CD4-positive, alpha-beta memory T cell (primary cell): ENCODE measurements around the gene G3BP2. TPM values are rescaled to one million over a fixed set of nuclear protein-coding genes. Genes with fewer than 3 reads are reported as not detected.
A peak's percentile ranks its signal among the peaks of the same experiment; 100 is the strongest.
"Not testable (repeated sequence)": the region's sequence is repeated elsewhere in the genome, so short reads cannot be mapped to it uniquely, and the experiment has no call there.

Experiments
- CTCF ChIA-PET: fragments of 350-600 bp; sonication (Branson Sonifier 250); formaldehyde crosslinking; loops from one replicate; lab custom pipeline; 2021; ENCODE audit warnings: inconsistent platforms; ENCODE audit not compliant: partially characterized antibody; lab: Charles Lee
- POLR2A ChIA-PET: fragments of 350-600 bp; sonication (Branson Sonifier 250); formaldehyde crosslinking; loops from one replicate; lab custom pipeline; 2021; ENCODE audit not compliant: partially characterized antibody; lab: Charles Lee
- DNase-seq, 5 donors: peaks; one replicate each; pipeline versions ENCODE4 v3.0.0 to v3.0.0-alpha.2; 2020 to 2022; ENCODE audit warnings: mixed read lengths in 1 of 5
- H3K27ac ChIP-seq: one replicate; pipeline ENCODE4 v1.7.0; 2013; ENCODE audit warnings: low read depth, low read length
- H3K27me3 ChIP-seq: 2 replicates; pipeline ENCODE4 v1.7.0; 2013; ENCODE audit warnings: mild to moderate bottlenecking, low read length, moderate library complexity; ENCODE audit not compliant: insufficient read depth
- H3K36me3 ChIP-seq: 2 replicates; pipeline ENCODE4 v1.7.0; 2013; ENCODE audit warnings: mild to moderate bottlenecking, low read length, moderate library complexity; ENCODE audit not compliant: insufficient read depth
- H3K4me1 ChIP-seq: 2 replicates; pipeline ENCODE4 v1.7.0; 2013; ENCODE audit warnings: mild to moderate bottlenecking, low read length, moderate library complexity; ENCODE audit not compliant: insufficient read depth
- H3K4me3 ChIP-seq, 2 donors: one replicate each; pipeline ENCODE4 v1.7.0; 2013; ENCODE audit warnings: low read length in 2 of 2, mild to moderate bottlenecking in 1 of 2
- H3K9me3 ChIP-seq, 2 donors: one replicate each; pipeline ENCODE4 v1.7.0; 2013; ENCODE audit warnings: low read length in 2 of 2, control low read depth in 1 of 2; ENCODE audit not compliant: control insufficient read depth in 1 of 2
- H3K27ac Mint-ChIP-seq, 7 donors: one replicate each; pipeline ENCODE4 v1.8.0; 2020 to 2021; ENCODE audit warnings: mixed read lengths in 7 of 7, mild to moderate bottlenecking in 6 of 7, inconsistent platforms in 3 of 7, moderate library complexity in 3 of 7
- H3K27me3 Mint-ChIP-seq, 2 donors: one replicate each; pipeline ENCODE4 v1.8.0; 2020 to 2021; ENCODE audit warnings: mixed read lengths in 2 of 2
- H3K36me3 Mint-ChIP-seq, 2 donors: one replicate each; pipeline ENCODE4 v1.8.0; 2020 to 2021; ENCODE audit warnings: mixed read lengths in 2 of 2, inconsistent platforms in 1 of 2, mild to moderate bottlenecking in 1 of 2
- H3K4me1 Mint-ChIP-seq, 4 donors: one replicate each; pipeline ENCODE4 v1.8.0; 2020 to 2021; ENCODE audit warnings: mixed read lengths in 4 of 4, mild to moderate bottlenecking in 1 of 4
- H3K4me3 Mint-ChIP-seq, 8 donors: one replicate each; pipeline ENCODE4 v1.8.0; 2020 to 2021; ENCODE audit warnings: mixed read lengths in 8 of 8, mild to moderate bottlenecking in 7 of 8, moderate library complexity in 6 of 8, inconsistent platforms in 3 of 8
- H3K9me3 Mint-ChIP-seq, 8 donors: one replicate each; pipeline ENCODE4 v1.8.0; 2020 to 2021; ENCODE audit warnings: mixed read lengths in 8 of 8, mild to moderate bottlenecking in 5 of 8, inconsistent platforms in 3 of 8, moderate library complexity in 1 of 8
- intact Hi-C: fragments of 100-400 bp; cut with micrococcal nuclease; formaldehyde crosslinking; loops from one replicate; pipeline ENCODE4 v1.15.1; 2023
- polyA plus RNA-seq, 2 donors: library from polyadenylated mRNA; unstranded; fragments of 300-500 nt; fragmentation: Illumina TruSeq; gene quantifications; one replicate each; pipeline ENCODE4 v1.2.3, GENCODE V29; 2021
- total RNA-seq, 2 experiments: library from RNA; stranded (reverse); gene quantifications; one replicate each; pipeline ENCODE4 v1.2.3, GENCODE V29; 2021

The G3BP2 gene
- 100 to 1,000 TPM; 150 to 165 TPM for total RNA-seq
- polyA plus RNA-seq: 100 to 1,000 TPM; 118 to 125 TPM

- intact Hi-C loops: loop anchor here (1.0 to 10.0 kb wide), 6 partner anchors 18 to 1228 kb away; partner anchors contain the start of genes AREG, CDKL2, RCHY1 and THAP6
- no peaks in the 10 kb centered on the region for H3K9me3 ChIP-seq
- H3K36me3 Mint-ChIP-seq: peaks cover 0 to 28% of the 10 kb centered on the region in 2 donors
- H3K27me3 Mint-ChIP-seq: no peaks in the 10 kb centered on the region
- no peaks in the 10 kb centered on the region for H3K36me3 ChIP-seq
- peaks cover 45% of the 10 kb centered on the region for H3K4me1 ChIP-seq
- peak within 1 kb of the TSS; percentile 88 to 99 (median 98) for H3K4me3 Mint-ChIP-seq
- CTCF ChIA-PET: interaction anchor here (0.6 to 7.2 kb wide), 7 partner anchors 9 to 319 kb away, joined by 3 to 68 read pairs (median 4); partner anchors contain the start of gene USO1
- peak within 1 kb of the TSS; percentile 97 for H3K27ac ChIP-seq
- H3K27me3 ChIP-seq: no peaks in the 10 kb centered on the region
- peaks cover 32 to 61% (median 42%) of the 10 kb centered on the region in 4 donors for H3K4me1 Mint-ChIP-seq
- POLR2A ChIA-PET: interaction anchor here (0.6 to 8.9 kb wide), 19 partner anchors 9 to 317 kb away, joined by 3 to 163 read pairs (median 7); partner anchors contain the start of genes CDKL2, RCHY1, SDAD1 and THAP6
- H3K27ac Mint-ChIP-seq: peak within 1 kb of the TSS; percentile 97 to 100 (median 98)
- peak within 1 kb of the TSS; percentile 90 to 97 for H3K4me3 ChIP-seq
- DNase-seq: peak; percentile 95 to 99 (median 98)
- no peaks in the 10 kb centered on the region for H3K9me3 Mint-ChIP-seq
These were observed at the start of gene G3BP2 for GRCh38 chr4:75673027-75673958. G3BP2 (minus strand) TSS chr4:75673411; CDS start chr4:75662025, 11,386 bp downstream.

DNA sequence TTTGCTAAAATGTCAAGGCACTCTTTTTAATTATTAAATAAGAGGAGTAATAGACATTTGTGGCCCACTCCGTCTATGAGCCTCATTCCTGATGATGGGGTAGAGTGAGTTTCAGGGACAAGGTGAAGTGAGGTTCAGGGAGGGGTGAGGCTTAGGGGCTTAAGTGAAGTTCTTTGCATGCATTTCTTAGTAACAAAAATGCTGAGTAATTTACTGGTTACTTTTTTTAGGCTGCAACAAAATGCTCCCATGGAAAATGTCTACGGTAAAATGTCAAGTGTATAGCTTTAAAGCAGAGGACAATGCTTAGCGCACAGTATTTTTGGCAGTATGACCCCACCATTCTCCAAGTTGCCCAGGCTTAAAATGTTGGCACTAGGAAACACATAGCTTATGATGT lies 49.2 kb upstream of the G3BP2 start:
- no peak overlapping the region for H3K27ac ChIP-seq
- H3K9me3 Mint-ChIP-seq: peaks cover 0 to 2% (median 0%) of the 10 kb centered on the region in 8 donors
- H3K27ac Mint-ChIP-seq: peak overlapping the region in 4 of 7 donors; percentile 59 to 98 (median 86)
- DNase-seq: no peak
- ChIA-PET CTCF (interaction anchor here (1.5 to 3.2 kb wide), 11 partner anchors 11 to 153 kb away, joined by 3 to 68 read pairs (median 9); partner anchors contain the start of genes CDKL2 and G3BP2), POLR2A (interaction anchor here (1.4 to 4.6 kb wide), 6 partner anchors 12 to 91 kb away, joined by 5 to 163 read pairs (median 14); partner anchors contain the start of genes CDKL2 and G3BP2)
- H3K27me3 Mint-ChIP-seq: no peaks in the 10 kb centered on the region
- no peaks in the 10 kb centered on the region for H3K27me3 ChIP-seq
- no peaks in the 10 kb centered on the region for H3K9me3 ChIP-seq
- no peaks in the 10 kb centered on the region for H3K36me3 ChIP-seq
- H3K4me3 ChIP-seq: no peak overlapping the region
- H3K4me3 Mint-ChIP-seq: no peak overlapping the region
- peaks cover 42% of the 10 kb centered on the region for H3K4me1 ChIP-seq
- H3K4me1 Mint-ChIP-seq: peaks cover 28 to 54% (median 41%) of the 10 kb centered on the region in 4 donors
- intact Hi-C loops: loop anchor here (5.0 kb wide), 1 partner anchor 1355 kb away; the partner anchor contains the start of gene CCNI
- peaks cover 3 to 12% of the 10 kb centered on the region in 2 donors for H3K36me3 Mint-ChIP-seq

DNA sequence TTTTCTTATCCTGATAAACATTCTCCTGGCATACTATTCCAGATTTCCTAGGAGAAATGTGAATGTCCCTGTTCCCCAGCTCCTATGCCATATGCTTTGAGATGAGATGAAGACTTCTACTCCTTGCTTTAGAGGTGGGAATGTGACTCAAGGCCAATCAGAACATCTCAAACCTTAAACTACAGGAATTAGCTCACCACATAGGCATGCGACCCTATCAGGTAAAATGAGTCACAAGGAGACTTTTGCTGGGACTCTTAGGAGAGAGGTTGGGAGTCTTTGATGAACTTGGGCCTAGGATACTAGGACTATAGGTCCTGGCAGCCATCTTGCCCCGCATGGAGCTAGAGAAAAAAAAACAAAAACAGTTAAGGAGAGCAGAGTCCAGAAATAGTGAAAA lies 45.3 kb upstream of the G3BP2 start:
- H3K36me3 Mint-ChIP-seq: peaks cover 1 to 3% of the 10 kb centered on the region in 2 donors
- Histone ChIP-seq H3K27ac (no peak overlapping the region), H3K4me1 (peaks cover 18% of the 10 kb centered on the region), H3K27me3 (no peaks in the 10 kb centered on the region), H3K4me3 (no peak overlapping the region), H3K36me3 (no peaks in the 10 kb centered on the region), H3K9me3 (no peaks in the 10 kb centered on the region)
- H3K4me3 Mint-ChIP-seq: no peak overlapping the region
- H3K27me3 Mint-ChIP-seq: no peaks in the 10 kb centered on the region
- peaks cover 10 to 15% (median 15%) of the 10 kb centered on the region in 4 donors for H3K4me1 Mint-ChIP-seq
- no peaks in the 10 kb centered on the region for H3K9me3 Mint-ChIP-seq
- H3K27ac Mint-ChIP-seq: peak overlapping the region in 2 of 7 donors; percentile 36 to 46
- no peak for DNase-seq
- intact Hi-C loops: no loop called here
- POLR2A ChIA-PET: no interaction called here
- CTCF ChIA-PET: interaction anchor here (0.6 to 1.1 kb wide), 2 partner anchors 13 to 22 kb away, joined by 3 read pairs; no protein-coding TSS in a partner anchor

DNA sequence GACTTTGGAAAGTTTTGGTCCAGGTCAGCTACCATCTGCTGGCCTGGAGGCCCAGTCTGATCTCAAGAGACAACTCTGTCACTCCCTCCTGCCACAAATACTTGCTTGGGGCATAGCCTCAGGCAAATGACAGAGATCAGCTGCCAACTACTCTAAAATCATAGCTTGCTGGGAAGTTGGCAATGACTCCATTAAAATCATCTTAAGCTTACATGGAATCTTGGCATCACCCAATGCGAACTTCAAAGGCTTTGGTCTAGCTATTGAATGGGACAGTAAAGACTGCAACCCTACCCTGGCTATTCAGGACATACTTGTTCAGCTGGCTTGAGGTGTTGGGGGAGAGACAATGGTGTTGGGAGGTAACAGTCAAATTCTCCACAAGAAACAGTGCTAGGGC lies 44.2 kb upstream of the G3BP2 start:
- no peaks in the 10 kb centered on the region for H3K9me3 ChIP-seq
- intact Hi-C loops: no loop called here
- H3K4me1 Mint-ChIP-seq: peaks cover 3 to 7% (median 6%) of the 10 kb centered on the region in 4 donors
- ChIA-PET POLR2A (interaction anchor here (0.8 kb wide), 1 partner anchor 12 kb away, joined by 4 read pairs; no protein-coding TSS in a partner anchor), CTCF (interaction anchor here (2.9 kb wide), 1 partner anchor 7 kb away, joined by 17 read pairs; the partner anchor contains the start of gene USO1)
- no peaks in the 10 kb centered on the region for H3K36me3 ChIP-seq
- H3K4me3 Mint-ChIP-seq: no peak overlapping the region
- H3K4me1 ChIP-seq: peaks cover 7% of the 10 kb centered on the region
- no peaks in the 10 kb centered on the region for H3K27me3 ChIP-seq
- peaks cover 1 to 3% of the 10 kb centered on the region in 2 donors for H3K36me3 Mint-ChIP-seq
- no peak for DNase-seq
- H3K27ac ChIP-seq: no peak overlapping the region
- no peak overlapping the region for H3K27ac Mint-ChIP-seq
- no peaks in the 10 kb centered on the region for H3K27me3 Mint-ChIP-seq
- H3K9me3 Mint-ChIP-seq: no peaks in the 10 kb centered on the region
- no peak overlapping the region for H3K4me3 ChIP-seq

GRCh38 chr4:75716054-75716453 lies 42.8 kb upstream of the G3BP2 start:
- H3K9me3 ChIP-seq, H3K4me3 ChIP-seq, H3K27me3 Mint-ChIP-seq, H3K27ac ChIP-seq, H3K27me3 ChIP-seq, intact Hi-C loops, H3K36me3 ChIP-seq, H3K4me3 Mint-ChIP-seq, H3K4me1 ChIP-seq, H3K36me3 Mint-ChIP-seq, H3K9me3 Mint-ChIP-seq, H3K4me1 Mint-ChIP-seq, DNase-seq: not testable (repeated sequence)
- ChIA-PET CTCF (interaction anchor here (1.4 to 2.9 kb wide), 2 partner anchors 8 to 45 kb away, joined by 4 to 17 read pairs; partner anchors contain the start of gene USO1), POLR2A (interaction anchor here (1.6 kb wide), 1 partner anchor 8 kb away, joined by 12 read pairs; the partner anchor contains the start of gene USO1)
- peak overlapping the region in 1 of 7 donors; percentile 54 for H3K27ac Mint-ChIP-seq

DNA sequence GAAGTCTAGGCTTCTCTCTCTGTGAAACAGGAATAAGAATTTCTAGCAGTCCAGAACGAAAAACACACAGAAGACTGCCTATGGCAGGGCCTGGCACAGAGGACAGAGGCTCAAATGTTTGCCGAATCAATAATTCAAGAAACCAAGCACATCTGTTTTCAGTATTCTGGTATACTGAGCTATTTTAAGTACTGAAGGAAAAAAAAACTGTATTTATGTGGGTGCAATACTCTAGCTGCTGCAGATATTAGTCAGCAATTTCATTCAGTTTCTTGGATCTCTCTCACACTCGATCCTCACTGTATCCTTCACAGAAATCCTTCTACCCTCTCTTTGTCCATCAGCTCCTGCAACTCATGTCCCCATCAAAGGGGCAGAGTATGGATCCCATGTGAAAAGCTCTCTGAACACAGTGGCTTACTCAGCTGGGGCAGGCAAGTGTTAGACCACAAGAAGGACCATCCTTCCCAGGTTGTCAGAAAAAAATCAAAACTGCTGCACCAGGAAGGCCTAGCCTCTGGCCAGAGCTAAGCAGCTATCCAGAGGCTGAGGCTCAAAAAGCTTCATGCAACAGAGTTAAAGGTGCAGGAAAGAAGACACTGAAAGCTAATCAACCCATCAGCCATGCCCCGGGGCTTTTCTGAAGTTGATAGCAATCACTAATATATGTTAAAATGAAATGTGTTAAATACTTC lies 42.0 kb upstream of the G3BP2 start:
- Histone ChIP-seq H3K27me3 (no peaks in the 10 kb centered on the region), H3K27ac (no peak overlapping the region), H3K9me3 (no peaks in the 10 kb centered on the region), H3K36me3 (no peaks in the 10 kb centered on the region), H3K4me1 (no peaks in the 10 kb centered on the region), H3K4me3 (no peak overlapping the region)
- H3K27me3 Mint-ChIP-seq: no peaks in the 10 kb centered on the region
- no peaks in the 10 kb centered on the region for H3K9me3 Mint-ChIP-seq
- H3K27ac Mint-ChIP-seq: peak overlapping the region in 1 of 7 donors; percentile 22
- ChIA-PET CTCF (interaction anchor here (1.4 to 2.9 kb wide), 2 partner anchors 9 to 44 kb away, joined by 4 to 17 read pairs; partner anchors contain the start of gene USO1), POLR2A (interaction anchor here (1.4 to 1.6 kb wide), 2 partner anchors 9 to 41 kb away, joined by 3 to 12 read pairs; partner anchors contain the start of gene USO1)
- no peak for DNase-seq
- peaks cover 0 to 3% (median 0%) of the 10 kb centered on the region in 4 donors for H3K4me1 Mint-ChIP-seq
- H3K36me3 Mint-ChIP-seq: peaks cover 1 to 3% of the 10 kb centered on the region in 2 donors
- H3K4me3 Mint-ChIP-seq: no peak overlapping the region
- intact Hi-C loops: no loop called here
